Hypothalamus (tissue), 51 donors: ENCODE data around the gene MAP3K2.

Source experiments
- DNase-seq, 51 donors: peaks; one replicate each; lab custom pipeline; 2025; lab: John Stamatoyannopoulos, UW

Gene MAP3K2

DNA sequence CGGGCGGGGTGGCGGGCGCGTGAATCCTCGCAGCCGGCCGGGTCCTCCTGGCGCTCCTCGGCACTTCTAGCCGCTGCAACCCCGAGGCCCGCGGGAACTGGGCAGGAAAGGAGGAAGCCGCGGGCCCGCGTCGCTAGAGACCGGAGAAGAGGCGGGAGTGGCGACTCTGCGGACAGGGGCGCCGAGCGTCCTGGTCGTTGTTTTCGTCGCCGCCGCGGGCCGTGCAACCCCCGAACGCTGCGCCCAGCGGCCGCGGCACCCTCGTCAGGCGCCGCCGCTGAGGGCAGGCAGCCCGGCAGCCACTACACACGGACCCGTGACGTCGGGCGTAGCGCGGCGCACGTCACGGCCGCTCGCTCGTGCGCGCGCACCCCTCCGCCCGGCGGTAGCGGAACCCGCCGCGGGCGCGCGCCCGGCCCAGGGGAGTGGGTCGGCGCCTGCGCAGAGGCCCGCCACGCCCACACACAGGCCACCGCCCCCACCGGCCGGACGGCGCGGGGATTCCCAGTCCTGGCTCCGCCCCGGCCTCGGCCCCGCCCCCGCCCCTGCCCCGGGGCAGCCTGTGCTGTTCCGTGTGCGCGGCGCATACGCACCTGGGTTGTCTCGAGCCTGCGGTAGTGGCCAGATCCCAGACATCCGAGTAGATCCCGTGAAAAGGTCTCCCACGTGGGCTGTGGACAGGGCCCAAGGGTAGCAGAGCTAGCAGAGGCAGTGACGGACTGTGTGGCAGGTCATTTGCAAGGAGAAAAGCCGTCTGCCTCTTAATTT lies at the start of gene MAP3K2:
TSS of gene MAP3K2 (minus strand) at position 321 of the 768 bp plus-strand sequence. CDS start 44,846 bp downstream, outside the sequence.
- DNase-seq: peak; percentile 31 to 95 (median 85)

DNA sequence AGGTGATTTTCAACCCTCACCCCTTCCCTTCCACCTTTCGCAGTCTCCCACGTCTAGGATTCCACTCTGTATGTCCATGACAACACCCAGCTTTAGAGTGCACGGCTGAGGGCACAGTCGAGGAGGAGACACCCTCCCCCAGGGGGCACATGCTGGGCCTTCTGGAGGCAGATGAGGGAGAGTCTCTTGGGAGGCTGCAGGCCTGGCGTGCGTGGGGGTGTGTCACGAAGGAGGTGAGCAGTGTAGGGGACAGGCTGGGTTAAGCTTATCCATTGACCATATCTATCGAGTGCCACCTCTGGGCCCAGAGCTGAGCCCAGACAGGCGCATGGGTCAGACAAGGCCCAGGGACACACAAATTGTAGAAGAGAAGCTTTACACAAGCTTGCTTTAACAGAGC lies 49.3 kb upstream of the MAP3K2 start:
- no peak for DNase-seq

- no peak for DNase-seq
Observed at GRCh38 chr2:127434515-127434914, 46.7 kb upstream of the MAP3K2 start.

- no peak for DNase-seq
Observed at GRCh38 chr2:127431408-127432023, 43.7 kb upstream of the MAP3K2 start.

GRCh38 chr2:127429844-127430425 lies 42.2 kb upstream of the MAP3K2 start:
- no peak for DNase-seq

GRCh38 chr2:127429291-127429690 lies 41.5 kb upstream of the MAP3K2 start:
- no peak for DNase-seq

- DNase-seq: no peak
Observed at GRCh38 chr2:127428815-127429109, 41.0 kb upstream of the MAP3K2 start.

DNA sequence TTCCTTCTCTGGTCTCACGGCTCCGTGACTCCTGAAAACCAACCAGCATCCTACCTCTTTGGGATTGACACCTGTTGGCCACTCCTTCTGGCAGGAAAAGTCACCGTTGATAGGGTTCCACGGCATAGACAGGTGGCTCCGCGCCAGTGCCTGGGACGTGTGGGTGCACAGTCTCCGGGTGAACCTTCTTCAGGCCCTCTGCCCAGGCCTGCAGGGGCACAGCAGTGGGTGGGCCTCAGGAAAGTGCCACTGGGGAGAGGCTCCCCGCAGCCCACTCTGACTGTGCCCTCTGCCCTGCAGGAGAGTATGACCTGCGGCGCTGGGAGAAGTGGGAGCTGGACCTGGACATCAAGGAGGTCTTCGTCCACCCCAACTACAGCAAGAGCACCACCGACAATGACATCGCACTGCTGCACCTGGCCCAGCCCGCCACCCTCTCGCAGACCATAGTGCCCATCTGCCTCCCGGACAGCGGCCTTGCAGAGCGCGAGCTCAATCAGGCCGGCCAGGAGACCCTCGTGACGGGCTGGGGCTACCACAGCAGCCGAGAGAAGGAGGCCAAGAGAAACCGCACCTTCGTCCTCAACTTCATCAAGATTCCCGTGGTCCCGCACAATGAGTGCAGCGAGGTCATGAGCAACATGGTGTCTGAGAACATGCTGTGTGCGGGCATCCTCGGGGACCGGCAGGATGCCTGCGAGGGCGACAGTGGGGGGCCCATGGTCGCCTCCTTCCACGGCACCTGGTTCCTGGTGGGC lies 40.5 kb upstream of the MAP3K2 start:
- no peak for DNase-seq

GRCh38 chr2:127427376-127428056 lies 39.7 kb upstream of the MAP3K2 start:
- no peak for DNase-seq

DNA sequence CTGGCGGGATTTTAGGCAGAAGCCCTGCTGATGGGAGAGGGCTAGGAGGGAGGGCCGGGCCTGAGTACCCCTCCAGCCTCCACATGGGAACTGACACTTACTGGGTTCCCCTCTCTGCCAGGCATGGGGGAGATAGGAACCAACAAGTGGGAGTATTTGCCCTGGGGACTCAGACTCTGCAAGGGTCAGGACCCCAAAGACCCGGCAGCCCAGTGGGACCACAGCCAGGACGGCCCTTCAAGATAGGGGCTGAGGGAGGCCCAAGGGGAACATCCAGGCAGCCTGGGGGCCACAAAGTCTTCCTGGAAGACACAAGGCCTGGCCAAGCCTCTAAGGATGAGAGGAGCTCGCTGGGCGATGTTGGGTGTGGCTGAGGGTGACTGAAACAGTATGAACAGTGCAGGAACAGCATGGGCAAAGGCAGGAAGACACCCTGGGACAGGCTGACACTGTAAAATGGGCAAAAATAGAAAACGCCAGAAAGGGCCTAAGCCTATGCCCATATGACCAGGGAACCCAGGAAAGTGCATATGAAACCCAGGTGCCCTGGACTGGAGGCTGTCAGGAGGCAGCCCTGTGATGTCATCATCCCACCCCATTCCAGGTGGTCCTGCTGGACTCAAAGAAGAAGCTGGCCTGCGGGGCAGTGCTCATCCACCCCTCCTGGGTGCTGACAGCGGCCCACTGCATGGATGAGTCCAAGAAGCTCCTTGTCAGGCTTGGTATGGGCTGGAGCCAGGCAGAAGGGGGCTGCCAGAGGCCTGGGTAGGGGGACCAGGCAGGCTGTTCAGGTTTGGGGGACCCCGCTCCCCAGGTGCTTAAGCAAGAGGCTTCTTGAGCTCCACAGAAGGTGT lies 39.0 kb upstream of the MAP3K2 start:
- DNase-seq: no peak

DNA sequence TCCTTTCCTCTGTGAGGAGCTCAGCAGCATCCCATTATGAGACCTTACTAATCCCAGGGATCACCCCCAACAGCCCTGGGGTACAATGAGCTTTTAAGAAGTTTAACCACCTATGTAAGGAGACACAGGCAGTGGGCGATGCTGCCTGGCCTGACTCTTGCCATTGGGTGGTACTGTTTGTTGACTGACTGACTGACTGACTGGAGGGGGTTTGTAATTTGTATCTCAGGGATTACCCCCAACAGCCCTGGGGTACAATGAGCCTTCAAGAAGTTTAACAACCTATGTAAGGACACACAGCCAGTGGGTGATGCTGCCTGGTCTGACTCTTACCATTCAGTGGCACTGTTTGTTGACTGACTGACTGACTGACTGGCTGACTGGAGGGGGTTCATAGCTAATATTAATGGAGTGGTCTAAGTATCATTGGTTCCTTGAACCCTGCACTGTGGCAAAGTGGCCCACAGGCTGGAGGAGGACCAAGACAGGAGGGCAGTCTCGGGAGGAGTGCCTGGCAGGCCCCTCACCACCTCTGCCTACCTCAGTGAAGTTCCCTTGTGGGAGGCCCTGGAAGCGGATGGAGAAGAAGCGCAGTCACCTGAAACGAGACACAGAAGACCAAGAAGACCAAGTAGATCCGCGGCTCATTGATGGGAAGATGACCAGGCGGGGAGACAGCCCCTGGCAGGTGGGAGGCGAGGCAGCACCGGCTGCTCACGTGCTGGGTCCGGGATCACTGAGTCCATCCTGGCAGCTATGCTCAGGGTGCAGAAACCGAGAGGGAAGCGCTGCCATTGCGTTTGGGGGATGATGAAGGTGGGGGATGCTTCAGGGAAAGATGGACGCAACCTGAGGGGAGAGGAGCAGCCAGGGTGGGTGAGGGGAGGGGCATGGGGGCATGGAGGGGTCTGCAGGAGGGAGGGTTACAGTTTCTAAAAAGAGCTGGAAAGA lies 38.0 kb upstream of the MAP3K2 start:
- no peak for DNase-seq

- DNase-seq: no peak
Observed at GRCh38 chr2:127424598-127425520, 37.1 kb upstream of the MAP3K2 start.

DNA sequence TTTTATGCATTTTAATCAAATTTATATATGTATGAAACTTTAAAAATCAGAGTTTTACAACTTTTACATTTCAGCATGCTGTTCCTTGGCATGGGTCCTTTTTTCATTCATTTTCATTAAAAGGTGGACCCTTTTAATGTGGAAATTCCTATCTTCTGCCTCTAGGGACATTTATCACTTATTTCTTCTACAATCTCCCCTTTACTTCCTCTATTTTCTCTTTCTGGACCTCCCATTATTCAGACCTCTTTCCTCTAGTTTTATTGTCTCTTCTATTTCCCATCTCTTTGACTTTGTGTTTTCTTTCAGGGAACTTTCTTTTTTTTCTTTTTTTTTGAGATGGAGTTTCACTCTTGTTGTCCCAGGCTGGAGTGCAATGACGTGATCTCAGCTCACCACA lies 36.1 kb upstream of the MAP3K2 start:
- DNase-seq: no peak

DNA sequence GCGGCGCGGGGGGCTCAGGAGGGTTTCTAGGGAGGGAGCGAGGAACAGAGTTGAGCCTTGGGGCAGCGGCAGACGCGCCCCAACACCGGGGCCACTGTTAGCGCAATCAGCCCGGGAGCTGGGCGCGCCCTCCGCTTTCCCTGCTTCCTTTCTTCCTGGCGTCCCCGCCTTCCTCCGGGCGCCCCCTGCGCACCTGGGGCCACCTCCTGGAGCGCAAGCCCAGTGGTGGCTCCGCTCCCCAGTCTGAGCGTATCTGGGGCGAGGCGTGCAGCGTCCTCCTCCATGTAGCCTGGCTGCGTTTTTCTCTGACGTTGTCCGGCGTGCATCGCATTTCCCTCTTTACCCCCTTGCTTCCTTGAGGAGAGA lies 35.7 kb upstream of the MAP3K2 start:
- no peak for DNase-seq

DNA sequence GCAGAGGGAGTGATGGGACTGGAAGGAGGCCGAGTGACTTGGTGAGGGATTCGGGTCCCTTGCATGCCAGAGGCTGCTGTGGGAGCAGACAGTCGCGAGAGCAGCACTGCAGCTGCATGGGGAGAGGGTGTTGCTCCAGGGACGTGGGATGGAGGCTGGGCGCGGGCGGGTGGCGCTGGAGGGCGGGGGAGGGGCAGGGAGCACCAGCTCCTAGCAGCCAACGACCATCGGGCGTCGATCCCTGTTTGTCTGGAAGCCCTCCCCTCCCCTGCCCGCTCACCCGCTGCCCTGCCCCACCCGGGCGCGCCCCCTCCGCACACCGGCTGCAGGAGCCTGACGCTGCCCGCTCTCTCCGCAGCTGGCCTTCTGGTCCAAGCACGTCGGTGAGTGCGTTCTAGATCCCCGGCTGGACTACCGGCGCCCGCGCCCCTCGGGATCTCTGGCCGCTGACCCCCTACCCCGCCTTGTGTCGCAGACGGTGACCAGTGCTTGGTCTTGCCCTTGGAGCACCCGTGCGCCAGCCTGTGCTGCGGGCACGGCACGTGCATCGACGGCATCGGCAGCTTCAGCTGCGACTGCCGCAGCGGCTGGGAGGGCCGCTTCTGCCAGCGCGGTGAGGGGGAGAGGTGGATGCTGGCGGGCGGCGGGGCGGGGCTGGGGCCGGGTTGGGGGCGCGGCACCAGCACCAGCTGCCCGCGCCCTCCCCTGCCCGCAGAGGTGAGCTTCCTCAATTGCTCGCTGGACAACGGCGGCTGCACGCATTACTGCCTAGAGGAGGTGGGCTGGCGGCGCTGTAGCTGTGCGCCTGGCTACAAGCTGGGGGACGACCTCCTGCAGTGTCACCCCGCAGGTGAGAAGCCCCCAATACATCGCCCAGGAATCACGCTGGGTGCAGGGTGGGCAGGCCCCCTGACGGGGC lies 35.0 kb upstream of the MAP3K2 start:
- DNase-seq: no peak

GRCh38 chr2:127421871-127422558 lies 34.2 kb upstream of the MAP3K2 start:
- no peak for DNase-seq
